Activated CD4-positive, alpha-beta T cell treated with anti-CD3 and anti-CD28 coated beads, Interleukin-2, amount 50 U/mL, for 16 hours (primary cell): ENCODE results near the gene GJD2.

ENCODE experiments used
- DNase-seq: peaks from one replicate; pipeline ENCODE4 v3.0.0-alpha.2; 2020

The GJD2 gene

DNA sequence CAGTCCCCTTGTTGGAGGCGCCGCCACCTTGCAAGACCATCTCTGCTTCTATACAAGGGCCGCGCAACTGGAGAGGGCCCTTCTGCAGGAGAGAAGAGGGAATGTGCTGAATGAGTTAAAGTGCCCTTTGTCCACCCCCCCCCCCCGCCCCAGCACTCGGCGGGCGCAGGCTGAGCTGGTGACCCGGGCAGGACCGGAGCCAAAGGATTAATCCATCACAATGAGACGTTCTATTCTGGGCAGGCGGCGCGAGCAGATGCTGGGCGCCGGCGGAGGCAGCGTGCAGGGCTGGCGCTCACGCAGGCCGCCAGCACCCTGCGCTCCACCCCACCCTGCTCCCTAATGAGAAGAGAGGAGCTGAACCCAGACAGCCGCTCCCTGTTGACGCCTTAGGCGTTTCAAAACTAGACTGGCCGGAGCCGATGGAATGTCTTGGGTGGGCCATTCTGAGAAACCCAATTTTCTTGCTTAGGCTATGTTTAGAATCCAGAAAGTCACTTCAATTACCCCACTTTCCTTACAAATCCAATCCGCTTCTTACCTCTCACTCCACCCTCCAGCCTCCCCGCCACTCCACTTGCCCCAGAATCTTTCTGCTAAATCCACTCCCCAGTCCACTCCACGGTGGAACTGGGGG, 32.9 kb downstream of the GJD2 start:
- no peak for DNase-seq

DNA sequence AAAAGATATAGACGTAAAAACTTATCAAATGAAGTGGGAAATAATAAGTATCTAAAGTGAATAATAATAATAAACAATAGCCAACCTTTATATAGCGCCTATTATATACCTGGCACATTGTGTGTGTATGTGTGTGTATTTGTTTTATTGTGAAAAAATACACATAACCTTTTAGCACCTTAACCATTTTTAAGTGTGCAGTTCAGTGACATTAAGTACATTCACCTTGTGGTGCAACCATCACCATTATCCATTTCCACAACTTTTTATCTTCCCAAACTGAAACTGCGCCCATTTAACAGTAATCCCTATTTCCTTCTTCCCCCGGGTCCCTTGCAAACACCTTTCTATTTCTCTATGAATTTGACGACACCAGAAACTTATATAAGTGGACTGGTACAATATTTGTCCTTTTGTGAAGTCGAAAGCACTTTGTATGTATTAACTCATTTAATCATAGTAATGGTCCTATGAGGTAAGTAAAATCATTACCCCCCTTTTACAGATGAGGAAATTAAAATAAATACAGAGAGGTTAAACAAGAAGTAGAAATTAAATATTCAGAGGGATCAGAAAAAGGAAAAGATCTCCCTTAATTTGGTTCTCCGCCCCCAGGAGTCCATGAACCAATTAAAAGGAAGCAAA, 33.5 kb downstream of the GJD2 start:
- DNase-seq, result no peak

DNA sequence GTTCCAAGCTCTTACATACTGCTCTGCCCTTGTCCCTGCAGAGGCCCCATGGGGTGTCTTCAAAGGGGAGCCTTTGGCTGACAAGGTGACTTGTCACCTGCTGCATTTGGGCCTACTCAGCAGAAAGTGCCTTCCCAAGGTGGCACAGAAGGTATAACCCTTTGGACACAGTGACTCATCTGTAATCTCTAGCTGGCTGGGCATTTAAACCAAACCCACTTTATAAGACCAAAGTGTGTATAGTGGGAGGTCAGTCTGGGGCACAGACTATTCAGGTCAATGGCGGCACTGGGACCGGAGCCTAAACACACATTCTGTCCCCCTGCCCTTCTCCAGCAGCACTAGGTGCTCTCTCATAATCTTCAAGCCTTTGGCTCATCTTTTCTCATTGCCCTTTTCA, 35.1 kb downstream of the GJD2 start:
- DNase-seq, result no peak

DNA sequence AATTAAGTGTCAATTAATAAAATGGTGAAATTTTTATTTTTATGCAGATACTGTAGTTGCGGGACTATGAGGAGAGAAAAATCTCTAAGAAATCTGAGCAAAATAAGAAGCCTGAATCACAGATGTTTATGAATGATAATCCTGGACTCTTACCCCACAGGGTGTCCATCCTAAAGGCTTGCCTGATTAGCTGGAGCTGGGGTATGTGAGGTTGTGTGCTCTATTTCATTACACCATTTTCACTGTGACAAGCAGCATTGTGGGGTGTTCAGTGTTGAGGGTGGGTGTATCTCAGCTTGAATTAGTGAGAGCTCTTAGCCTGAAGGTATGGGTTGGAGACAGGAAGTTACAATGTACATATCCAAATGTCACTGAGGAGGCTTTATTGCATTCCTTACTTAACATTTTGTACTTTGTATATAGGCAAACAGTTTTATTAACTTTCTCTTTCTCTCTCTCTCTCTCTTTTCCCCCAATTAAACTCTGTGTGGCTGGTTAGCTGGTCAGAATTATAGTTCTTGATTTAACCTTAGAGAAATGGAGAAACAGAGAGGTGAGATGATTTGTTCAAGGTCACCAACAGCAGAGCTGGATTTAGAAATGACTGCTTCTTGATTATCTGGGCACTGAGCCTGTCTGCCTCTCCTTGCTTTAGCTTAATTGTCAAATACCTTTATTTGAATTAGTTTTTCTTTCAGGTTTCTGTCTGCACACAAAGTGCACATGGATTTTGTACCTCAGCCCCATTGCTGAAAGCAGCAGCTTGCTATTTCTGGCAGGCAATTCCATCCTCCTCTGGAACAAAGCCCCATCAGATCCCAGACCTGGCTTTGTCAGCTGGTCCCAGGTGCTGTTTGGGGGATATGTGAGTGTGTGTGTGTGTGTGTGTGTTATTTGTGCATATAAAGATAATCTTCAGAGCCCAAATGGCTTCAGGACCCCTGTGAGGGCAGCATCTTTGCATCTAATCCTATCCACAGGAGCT, 35.8 kb downstream of the GJD2 start:
- no peak for DNase-seq

DNA sequence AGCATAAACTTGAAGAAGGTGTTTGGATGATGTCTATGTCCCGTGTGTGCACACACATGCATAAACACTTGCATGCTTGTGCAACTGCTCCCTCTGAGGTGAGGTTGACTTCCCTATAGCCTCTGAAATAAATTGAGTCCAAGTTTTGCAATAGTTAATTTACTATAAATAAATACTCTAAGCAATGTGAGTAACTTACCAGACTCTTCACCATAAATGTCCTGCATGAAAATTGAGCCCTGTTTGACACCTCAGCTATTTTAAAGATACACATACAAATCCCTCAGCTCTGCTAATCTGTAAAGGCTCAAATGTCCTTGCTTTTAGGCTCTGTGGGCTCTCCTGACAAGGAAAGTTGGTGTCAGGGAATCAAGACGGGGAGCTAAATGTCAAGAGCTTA, 37.1 kb downstream of the GJD2 start:
- no peak for DNase-seq

DNA sequence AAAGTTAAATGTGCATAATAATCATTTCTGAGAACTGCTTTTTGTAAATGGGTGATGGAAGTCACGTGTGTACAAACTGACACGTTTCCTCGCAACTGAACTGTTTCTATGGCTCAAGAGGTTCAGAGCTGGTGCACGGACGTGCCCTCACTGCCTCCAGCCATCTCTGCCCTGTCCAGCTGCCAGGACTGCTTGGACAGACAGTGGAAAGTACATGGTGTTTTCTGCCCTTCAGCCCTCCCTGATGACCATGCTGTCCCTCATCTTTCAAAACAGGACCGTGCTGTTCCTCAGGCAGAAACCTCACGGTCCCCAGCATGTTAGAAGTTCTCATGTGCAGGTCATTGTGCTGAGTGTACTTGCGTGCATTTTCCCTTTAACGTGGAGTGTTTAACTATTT, 38.7 kb downstream of the GJD2 start:
- DNase-seq, result no peak

DNA sequence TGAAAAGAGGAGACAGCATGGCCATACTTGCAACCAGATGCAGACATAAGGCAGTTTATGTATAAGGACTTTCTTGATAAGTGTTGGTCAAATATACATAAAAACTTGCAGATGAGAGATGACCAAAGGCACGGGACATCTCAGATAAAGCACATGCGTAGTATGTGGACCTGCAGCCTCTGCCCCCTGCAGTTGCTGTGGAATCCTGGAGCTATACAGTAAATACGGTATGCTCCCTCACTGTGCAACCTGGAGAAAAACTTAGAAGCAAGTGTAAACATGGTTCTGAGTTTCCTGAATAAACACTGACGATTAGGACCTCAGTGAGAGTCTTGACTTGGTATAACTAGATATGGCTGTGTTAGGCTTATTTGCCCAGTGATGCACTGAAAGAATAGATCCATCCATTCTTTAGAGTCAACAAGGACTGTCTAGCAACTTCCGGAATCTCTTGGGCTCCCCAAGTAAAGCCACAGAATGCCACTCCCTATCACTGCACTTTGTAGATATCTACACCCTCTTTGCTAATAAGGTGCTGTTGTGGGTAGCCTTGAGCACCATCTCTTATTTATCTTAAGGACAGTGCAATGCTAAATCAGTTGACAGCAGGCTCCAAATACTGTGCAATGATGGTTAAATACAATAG, 40.2 kb downstream of the GJD2 start:
- DNase-seq, result no peak

DNA sequence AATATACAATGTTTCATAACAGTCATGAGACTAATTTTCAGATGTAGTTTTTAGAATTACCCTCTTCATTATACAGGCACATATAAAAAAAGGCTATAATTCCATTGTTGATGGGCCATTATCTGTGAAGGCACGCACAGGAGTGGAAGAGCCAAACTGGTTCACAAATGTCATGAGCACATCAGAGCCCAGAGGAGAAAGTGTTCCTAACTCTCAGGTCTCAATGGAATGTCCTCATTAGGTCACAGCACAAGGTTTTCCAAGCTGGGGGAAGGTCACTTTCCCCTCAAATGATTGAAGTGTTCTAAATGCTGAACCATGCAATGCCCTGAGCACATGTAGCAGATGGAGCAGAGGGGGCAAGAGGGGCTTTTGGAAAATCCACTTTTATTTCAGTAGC, 41.2 kb downstream of the GJD2 start:
- no peak for DNase-seq

DNA sequence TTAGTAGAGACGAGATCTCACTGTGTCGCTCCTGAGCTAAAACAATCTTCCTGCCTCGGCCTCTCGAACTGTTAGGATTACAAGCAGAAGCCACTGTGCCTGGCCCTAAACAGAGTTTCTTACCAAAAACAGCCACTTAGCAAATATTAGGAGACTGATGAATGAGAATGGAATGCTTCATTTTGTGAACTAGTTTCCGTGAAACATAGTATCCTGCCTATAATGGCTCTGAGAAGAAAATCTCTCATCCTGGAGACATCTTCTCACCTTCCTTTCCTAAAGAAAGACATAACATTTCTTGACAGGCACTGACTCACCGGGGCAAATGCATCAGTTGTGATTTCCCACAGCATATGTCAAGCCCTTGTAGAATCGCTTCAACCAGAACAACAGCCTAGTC, 44.9 kb downstream of the GJD2 start:
- no peak for DNase-seq

DNA sequence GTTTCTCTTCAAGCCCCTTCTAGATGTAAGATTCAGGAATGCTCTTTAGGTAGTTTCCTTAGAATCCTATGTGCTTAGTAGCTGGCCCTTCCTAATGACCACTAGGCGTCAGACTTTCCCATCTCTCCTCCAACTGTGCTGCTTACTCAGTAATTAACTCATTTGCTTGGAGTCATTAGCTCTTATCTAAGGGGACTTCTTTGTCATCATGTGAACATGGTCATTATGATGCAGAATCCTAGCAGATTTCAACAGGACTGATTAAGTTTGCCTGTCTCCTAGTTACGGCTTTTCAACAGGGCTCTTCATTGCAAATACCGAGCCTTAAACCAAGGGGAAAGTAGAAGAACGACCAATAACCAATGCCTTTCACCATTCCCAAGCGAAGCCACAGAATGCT, 46.4 kb downstream of the GJD2 start:
- DNase-seq, result peak; percentile 15

DNA sequence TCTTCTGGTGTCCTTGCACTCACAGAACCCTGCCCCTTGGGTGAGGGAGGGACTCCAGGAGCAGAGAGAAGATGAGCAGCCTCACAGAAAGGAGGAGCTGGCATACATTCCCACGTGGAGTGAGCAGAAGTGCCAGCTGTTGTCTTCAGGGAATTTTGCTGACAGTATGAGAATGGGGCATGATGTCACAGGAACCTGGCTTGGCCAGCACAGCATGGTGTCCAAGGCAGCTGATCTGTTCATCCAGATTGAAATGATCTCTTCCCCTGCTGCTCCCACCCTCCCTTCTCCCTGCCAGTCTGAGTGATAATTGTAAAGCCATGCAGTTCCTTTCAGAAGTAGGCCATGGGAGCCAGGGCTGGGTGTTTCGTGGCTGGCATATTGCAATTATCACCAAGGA, 53.3 kb downstream of the GJD2 start:
- DNase-seq, result no peak
